ENCODE measurements around the gene PCP2.

PCP2 gene

DNA sequence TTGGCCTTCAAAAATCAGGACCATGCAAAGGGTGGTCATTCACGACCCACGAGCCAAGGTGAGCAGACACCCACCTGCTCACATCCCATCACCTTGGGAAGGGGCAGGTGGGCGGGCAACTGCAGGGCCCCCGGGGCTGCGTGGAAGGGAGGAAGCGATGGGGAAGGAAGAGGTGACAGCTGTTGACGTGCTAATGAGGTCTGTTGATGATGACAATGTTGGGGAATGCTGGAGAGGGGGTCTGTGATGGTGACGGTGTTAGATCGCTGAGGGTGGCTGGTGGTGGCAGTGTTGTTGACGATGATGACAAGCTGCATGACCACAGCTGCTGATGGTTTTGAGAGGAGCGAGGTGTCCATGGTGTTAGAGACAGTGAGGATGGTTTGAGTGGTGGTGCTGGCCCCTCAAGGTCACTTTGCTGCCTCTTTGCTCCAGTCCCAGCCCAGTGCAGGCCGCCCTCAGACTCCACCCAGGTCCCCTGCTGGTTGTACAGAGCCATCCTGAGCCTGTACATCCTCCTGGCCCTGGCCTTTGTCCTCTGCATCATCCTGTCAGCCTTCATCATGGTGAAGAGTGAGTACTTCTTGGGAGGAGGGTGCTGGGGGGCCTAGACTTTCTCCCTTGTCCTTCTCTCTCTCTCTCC, 44.3 kb upstream of the PCP2 start:
- Histone ChIP-seq H2BK12ac (ENCODE audit: low read length) (peak overlapping the region; percentile 58), H3K79me1 (ENCODE audit: low read depth, low read length) (peaks cover 17% of the 10 kb centered on the region)

DNA sequence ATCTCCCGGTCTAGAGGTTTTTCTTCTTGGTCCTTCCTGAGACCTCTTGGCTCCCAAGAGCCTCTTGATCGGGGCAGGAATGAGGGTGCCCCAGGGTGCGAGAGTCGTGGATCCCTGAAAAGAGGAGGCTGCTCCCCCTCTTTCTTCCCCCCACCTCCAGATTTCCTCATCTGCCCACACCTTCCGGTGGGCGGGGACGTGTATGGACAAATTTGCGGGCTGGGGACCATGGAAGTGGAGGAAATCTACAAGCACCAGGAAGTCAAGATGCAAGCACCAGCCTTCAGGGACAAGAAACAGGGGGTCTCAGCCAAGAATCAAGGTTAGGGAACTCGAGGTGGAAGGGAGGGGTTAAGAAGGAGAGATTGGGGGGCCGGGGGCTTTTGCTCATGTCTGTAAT, 43.3 kb upstream of the PCP2 start, which contains the start of gene MCEMP1:
Gene MCEMP1 (plus strand): TSS at position 237 of the 400 bp plus-strand sequence. CDS start 31 bp downstream, at position 268.
- H3K4me1 ChIP-seq (ENCODE audit: control insufficient read depth in 2 of 2, insufficient read depth in 1 of 2, low read depth in 1 of 2, low read length in 2 of 2) = peaks cover 5 to 9% of the 10 kb centered on the region in 2 donors
- peak within 1 kb of the TSS; percentile 89 for H2BK15ac ChIP-seq (ENCODE audit: low read length)
- H2BK5ac ChIP-seq (ENCODE audit: low read length) = peak within 1 kb of the TSS; percentile 82
- no peak within 1 kb of the TSS for H4K91ac ChIP-seq (ENCODE audit: low read depth, low read length, poor library complexity)
- peak within 1 kb of the TSS; percentile 65 for H3K23ac ChIP-seq (ENCODE audit: low read depth, low read length, poor library complexity)
- H3K27ac ChIP-seq (replicated peaks; ENCODE audit: low read length) = no peak within 1 kb of the TSS
- no peak within 1 kb of the TSS for H2BK12ac ChIP-seq (ENCODE audit: low read length)
- no peak within 1 kb of the TSS for H3K4me2 ChIP-seq (ENCODE audit: insufficient read depth, low read length, poor library complexity, severe bottlenecking)
- H3K4me3 ChIP-seq (ENCODE audit: low read length in 2 of 2) = peak within 1 kb of the TSS in 1 of 2 donors; percentile 41
- no peak within 1 kb of the TSS for H3K9ac ChIP-seq (ENCODE audit: low read depth, low read length, poor library complexity)
- H2BK120ac ChIP-seq (ENCODE audit: low read depth, low read length) = peak within 1 kb of the TSS; percentile 87
- no peak for DNase-seq (ENCODE audit: low spot score)
- H3K9me3 ChIP-seq (replicated peaks in 1 of 2; ENCODE audit: control insufficient read depth in 2 of 2, insufficient read depth in 1 of 2, low read depth in 1 of 2, low read length in 2 of 2) = no peaks in the 10 kb centered on the region
- peaks cover 0 to 15% (median 10%) of the 10 kb centered on the region in 3 experiments for H3K27me3 ChIP-seq (ENCODE audit: control insufficient read depth in 3 of 3, insufficient read depth in 3 of 3, low read depth in 1 of 3, low read length in 3 of 3)
- H3K79me1 ChIP-seq (ENCODE audit: low read depth, low read length) = peaks cover 9% of the 10 kb centered on the region
- H3K18ac ChIP-seq (ENCODE audit: low read length) = no peak within 1 kb of the TSS
- peaks cover 0 to under 1% of the 10 kb centered on the region in 2 donors for H3K36me3 ChIP-seq (replicated peaks in 1 of 2; ENCODE audit: control insufficient read depth in 2 of 2, insufficient read depth in 2 of 2, low read length in 2 of 2)
- no CpG with 5 or more reads among the region's 10 CpGs for WGBS, 2 donors (ENCODE audit: extremely low coverage in 2 of 2, insufficient read length in 2 of 2, insufficient replicate concordance in 1 of 2)
- H4K8ac ChIP-seq (ENCODE audit: low read depth, low read length) = peak within 1 kb of the TSS; percentile 92
- peak within 1 kb of the TSS; percentile 38 for H3K14ac ChIP-seq (ENCODE audit: low read length)
- H2AK5ac ChIP-seq (ENCODE audit: low read depth, low read length) = peak within 1 kb of the TSS; percentile 90
- H2AFZ ChIP-seq (ENCODE audit: low read length) = peak within 1 kb of the TSS; percentile 41
- no peak within 1 kb of the TSS for H3K4ac ChIP-seq (ENCODE audit: low read length)

More for the DNA sequence above, 44.3 kb upstream of the PCP2 start:
- no peak overlapping the region for H3K27ac ChIP-seq (replicated peaks; ENCODE audit: low read length)
- no peaks in the 10 kb centered on the region for H3K9me3 ChIP-seq (replicated peaks in 1 of 2; ENCODE audit: control insufficient read depth in 2 of 2, insufficient read depth in 1 of 2, low read depth in 1 of 2, low read length in 2 of 2)
- H3K4me2 ChIP-seq (ENCODE audit: insufficient read depth, low read length, poor library complexity, severe bottlenecking) = no peak overlapping the region
- H4K8ac ChIP-seq (ENCODE audit: low read depth, low read length) = peak overlapping the region; percentile 92
- peak overlapping the region; percentile 65 for H3K23ac ChIP-seq (ENCODE audit: low read depth, low read length, poor library complexity)
- peaks cover 7 to 10% of the 10 kb centered on the region in 2 donors for H3K36me3 ChIP-seq (replicated peaks in 1 of 2; ENCODE audit: control insufficient read depth in 2 of 2, insufficient read depth in 2 of 2, low read length in 2 of 2)
- peak overlapping the region; percentile 87 for H2BK120ac ChIP-seq (ENCODE audit: low read depth, low read length)
- H3K27me3 ChIP-seq (ENCODE audit: control insufficient read depth in 3 of 3, insufficient read depth in 3 of 3, low read depth in 1 of 3, low read length in 3 of 3) = peaks cover 0 to 13% (median 8%) of the 10 kb centered on the region in 3 experiments
- H3K9ac ChIP-seq (ENCODE audit: low read depth, low read length, poor library complexity) = no peak overlapping the region
- H3K14ac ChIP-seq (ENCODE audit: low read length) = peak overlapping the region; percentile 38
- no peak overlapping the region for H2BK5ac ChIP-seq (ENCODE audit: low read length)
- no CpG with 5 or more reads among the region's 12 CpGs for WGBS, 2 donors (ENCODE audit: extremely low coverage in 2 of 2, insufficient read length in 2 of 2, insufficient replicate concordance in 1 of 2)
- H2AFZ ChIP-seq (ENCODE audit: low read length) = peak overlapping the region; percentile 41
- peaks cover 8 to 9% of the 10 kb centered on the region in 2 donors for H3K4me1 ChIP-seq (ENCODE audit: control insufficient read depth in 2 of 2, insufficient read depth in 1 of 2, low read depth in 1 of 2, low read length in 2 of 2)
- H3K4ac ChIP-seq (ENCODE audit: low read length) = no peak overlapping the region
- DNase-seq (ENCODE audit: low spot score) = no peak
- peak overlapping the region; percentile 90 for H2AK5ac ChIP-seq (ENCODE audit: low read depth, low read length)
- peak overlapping the region in 1 of 2 donors; percentile 41 for H3K4me3 ChIP-seq (ENCODE audit: low read length in 2 of 2)
- H3K18ac ChIP-seq (ENCODE audit: low read length) = no peak overlapping the region
- peak overlapping the region; percentile 89 for H2BK15ac ChIP-seq (ENCODE audit: low read length)
- H4K91ac ChIP-seq (ENCODE audit: low read depth, low read length, poor library complexity) = no peak overlapping the region

DNA sequence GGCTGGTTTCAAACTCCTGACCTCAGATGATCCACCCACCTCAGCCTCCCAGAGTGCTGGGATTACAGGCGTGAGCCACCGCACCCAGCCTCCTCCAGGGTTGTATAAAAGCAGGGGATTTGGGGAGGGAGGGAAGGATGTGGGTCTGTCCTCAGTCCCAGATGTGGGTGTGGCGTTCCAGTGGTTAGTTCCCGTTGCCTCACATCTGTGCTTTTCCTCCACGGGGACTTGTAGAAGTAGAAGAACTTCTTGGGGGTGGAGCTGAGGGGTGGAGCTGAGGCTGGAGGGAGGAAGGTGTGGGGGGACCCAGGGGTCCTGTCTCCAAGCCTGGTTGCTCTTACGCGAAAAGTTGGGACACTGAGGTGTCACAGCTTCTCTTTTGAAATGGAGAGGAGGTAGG, 42.9 kb upstream of the PCP2 start:
- no peak overlapping the region for H4K91ac ChIP-seq (ENCODE audit: low read depth, low read length, poor library complexity)
- H2AK5ac ChIP-seq (ENCODE audit: low read depth, low read length) = no peak overlapping the region
- H3K79me1 ChIP-seq (ENCODE audit: low read depth, low read length) = peaks cover 7% of the 10 kb centered on the region
- H3K4me2 ChIP-seq (ENCODE audit: insufficient read depth, low read length, poor library complexity, severe bottlenecking) = no peak overlapping the region
- no peak overlapping the region for H3K14ac ChIP-seq (ENCODE audit: low read length)
- no peak overlapping the region for H2BK15ac ChIP-seq (ENCODE audit: low read length)
- no peak overlapping the region for H3K9ac ChIP-seq (ENCODE audit: low read depth, low read length, poor library complexity)
- no peak overlapping the region for H3K27ac ChIP-seq (replicated peaks; ENCODE audit: low read length)
- no peaks in the 10 kb centered on the region for H3K36me3 ChIP-seq (replicated peaks in 1 of 2; ENCODE audit: control insufficient read depth in 2 of 2, insufficient read depth in 2 of 2, low read length in 2 of 2)
- H2AFZ ChIP-seq (ENCODE audit: low read length) = no peak overlapping the region
- peaks cover 4 to 6% of the 10 kb centered on the region in 2 donors for H3K4me1 ChIP-seq (ENCODE audit: control insufficient read depth in 2 of 2, insufficient read depth in 1 of 2, low read depth in 1 of 2, low read length in 2 of 2)
- H3K27me3 ChIP-seq (ENCODE audit: control insufficient read depth in 3 of 3, insufficient read depth in 3 of 3, low read depth in 1 of 3, low read length in 3 of 3) = peaks cover 0 to 15% (median 12%) of the 10 kb centered on the region in 3 experiments
- no peak overlapping the region for H2BK120ac ChIP-seq (ENCODE audit: low read depth, low read length)
- H3K9me3 ChIP-seq (replicated peaks in 1 of 2; ENCODE audit: control insufficient read depth in 2 of 2, insufficient read depth in 1 of 2, low read depth in 1 of 2, low read length in 2 of 2) = peaks cover 0 to 1% of the 10 kb centered on the region in 2 donors
- H3K23ac ChIP-seq (ENCODE audit: low read depth, low read length, poor library complexity) = no peak overlapping the region
- no peak overlapping the region for H3K18ac ChIP-seq (ENCODE audit: low read length)
- H2BK12ac ChIP-seq (ENCODE audit: low read length) = no peak overlapping the region
- no CpG with 5 or more reads among the region's 7 CpGs for WGBS, 2 donors (ENCODE audit: extremely low coverage in 2 of 2, insufficient read length in 2 of 2, insufficient replicate concordance in 1 of 2)
- H2BK5ac ChIP-seq (ENCODE audit: low read length) = peak overlapping the region; percentile 82
- no peak overlapping the region for H3K4me3 ChIP-seq (ENCODE audit: low read length in 2 of 2)
- DNase-seq (ENCODE audit: low spot score) = no peak
- no peak overlapping the region for H4K8ac ChIP-seq (ENCODE audit: low read depth, low read length)
- H3K4ac ChIP-seq (ENCODE audit: low read length) = no peak overlapping the region
